ENCODE measurements around the gene SUCLG2.

The SUCLG2 gene

GRCh38 chr3:67654099-67654843 lies at the start of gene SUCLG2:
TSS of gene SUCLG2 (minus strand) at chr3:67654612. CDS start at chr3:67654586, 26 bp downstream.
- CTCF ChIA-PET: interaction anchor here (0.9 to 1.4 kb wide), 4 partner anchors 30 to 135 kb away, joined by 3 to 7 read pairs (median 3); no protein-coding TSS in a partner anchor
- peaks cover 64% of the 10 kb centered on the region for H3K4me1 Mint-ChIP-seq
- peak within 1 kb of the TSS; percentile 96 for H3K27ac Mint-ChIP-seq
- no peaks in the 10 kb centered on the region for H3K27me3 Mint-ChIP-seq
- H3K36me3 Mint-ChIP-seq: peaks cover 52% of the 10 kb centered on the region
- H3K9me3 Mint-ChIP-seq: peaks cover 25% of the 10 kb centered on the region
- peak; percentile 91 for DNase-seq
- H3K4me3 Mint-ChIP-seq: peak within 1 kb of the TSS; percentile 76

- no peak overlapping the region for H3K27ac Mint-ChIP-seq
- DNase-seq: no peak
These were observed 46.2 kb upstream of the SUCLG2 start for GRCh38 chr3:67700596-67700995.

GRCh38 chr3:67699882-67700281 lies 45.5 kb upstream of the SUCLG2 start:
- CTCF ChIA-PET: no interaction called here
- Mint-ChIP-seq H3K27me3 (no peaks in the 10 kb centered on the region), H3K4me3 (no peak overlapping the region), H3K4me1 (no peaks in the 10 kb centered on the region), H3K9me3 (no peaks in the 10 kb centered on the region), H3K36me3 (no peaks in the 10 kb centered on the region), H3K27ac (no peak overlapping the region)
- DNase-seq: no peak

More at GRCh38 chr3:67700596-67700995, 46.2 kb upstream of the SUCLG2 start:
- Mint-ChIP-seq H3K4me3 (no peak overlapping the region), H3K9me3 (no peaks in the 10 kb centered on the region), H3K36me3 (no peaks in the 10 kb centered on the region), H3K27me3 (no peaks in the 10 kb centered on the region), H3K4me1 (no peaks in the 10 kb centered on the region)
- CTCF ChIA-PET: no interaction called here

- Mint-ChIP-seq H3K27me3 (no peaks in the 10 kb centered on the region), H3K36me3 (peaks cover 2% of the 10 kb centered on the region), H3K4me3 (no peak overlapping the region), H3K27ac (no peak overlapping the region), H3K4me1 (no peaks in the 10 kb centered on the region), H3K9me3 (peaks cover 10% of the 10 kb centered on the region)
- no peak for DNase-seq
- CTCF ChIA-PET: no interaction called here
These were observed 38.2 kb upstream of the SUCLG2 start for GRCh38 chr3:67692621-67693020.

GRCh38 chr3:67691926-67692325 lies 37.5 kb upstream of the SUCLG2 start:
- peaks cover 10% of the 10 kb centered on the region for H3K9me3 Mint-ChIP-seq
- H3K4me1 Mint-ChIP-seq: no peaks in the 10 kb centered on the region
- H3K36me3 Mint-ChIP-seq: peaks cover 2% of the 10 kb centered on the region
- no peak overlapping the region for H3K27ac Mint-ChIP-seq
- H3K27me3 Mint-ChIP-seq: no peaks in the 10 kb centered on the region
- CTCF ChIA-PET: interaction anchor here (0.6 kb wide), 1 partner anchor 290 kb away, joined by 4 read pairs; no protein-coding TSS in a partner anchor
- no peak for DNase-seq
- no peak overlapping the region for H3K4me3 Mint-ChIP-seq

- CTCF ChIA-PET: interaction anchor here (0.6 to 1.1 kb wide), 3 partner anchors 10 to 291 kb away, joined by 3 to 4 read pairs (median 4); no protein-coding TSS in a partner anchor
- no peak overlapping the region for H3K27ac Mint-ChIP-seq
- H3K9me3 Mint-ChIP-seq: peaks cover 10% of the 10 kb centered on the region
These were observed 36.8 kb upstream of the SUCLG2 start for GRCh38 chr3:67691207-67691606.

GRCh38 chr3:67689806-67690205 lies 35.4 kb upstream of the SUCLG2 start:
- no peaks in the 10 kb centered on the region for H3K27me3 Mint-ChIP-seq
- no peak for DNase-seq
- CTCF ChIA-PET: no interaction called here
- no peak overlapping the region for H3K27ac Mint-ChIP-seq
- H3K4me1 Mint-ChIP-seq: peaks cover 14% of the 10 kb centered on the region
- peaks cover 10% of the 10 kb centered on the region for H3K9me3 Mint-ChIP-seq
- H3K4me3 Mint-ChIP-seq: no peak overlapping the region
- H3K36me3 Mint-ChIP-seq: peaks cover 2% of the 10 kb centered on the region

More at GRCh38 chr3:67691207-67691606, 36.8 kb upstream of the SUCLG2 start:
- Mint-ChIP-seq H3K4me3 (no peak overlapping the region), H3K4me1 (peaks cover 3% of the 10 kb centered on the region), H3K27me3 (no peaks in the 10 kb centered on the region), H3K36me3 (peaks cover 2% of the 10 kb centered on the region)
- no peak for DNase-seq

GRCh38 chr3:67688231-67688630 lies 33.8 kb upstream of the SUCLG2 start:
- Mint-ChIP-seq H3K4me1 (peaks cover 28% of the 10 kb centered on the region), H3K27me3 (no peaks in the 10 kb centered on the region), H3K9me3 (peaks cover 8% of the 10 kb centered on the region), H3K4me3 (no peak overlapping the region), H3K36me3 (peaks cover 4% of the 10 kb centered on the region), H3K27ac (no peak overlapping the region)
- no peak for DNase-seq
- CTCF ChIA-PET: no interaction called here

GRCh38 chr3:67686069-67686468 lies 31.7 kb upstream of the SUCLG2 start:
- peaks cover 30% of the 10 kb centered on the region for H3K4me1 Mint-ChIP-seq
- peak overlapping the region; percentile 85 for H3K27ac Mint-ChIP-seq
- CTCF ChIA-PET: no interaction called here
- peaks cover 4% of the 10 kb centered on the region for H3K36me3 Mint-ChIP-seq
- no peaks in the 10 kb centered on the region for H3K27me3 Mint-ChIP-seq
- H3K9me3 Mint-ChIP-seq: peaks cover 6% of the 10 kb centered on the region
- DNase-seq: no peak
- H3K4me3 Mint-ChIP-seq: no peak overlapping the region

GRCh38 chr3:67685499-67685898 lies 31.1 kb upstream of the SUCLG2 start:
- H3K27ac Mint-ChIP-seq: peak overlapping the region; percentile 85
- no peaks in the 10 kb centered on the region for H3K27me3 Mint-ChIP-seq

GRCh38 chr3:67684211-67684610 lies 29.8 kb upstream of the SUCLG2 start:
- peaks cover 3% of the 10 kb centered on the region for H3K36me3 Mint-ChIP-seq
- CTCF ChIA-PET: interaction anchor here (0.6 to 1.5 kb wide), 3 partner anchors 9 to 61 kb away, joined by 3 to 7 read pairs (median 3); no protein-coding TSS in a partner anchor
- no peaks in the 10 kb centered on the region for H3K27me3 Mint-ChIP-seq
- peak overlapping the region; percentile 1 for H3K27ac Mint-ChIP-seq
- H3K4me3 Mint-ChIP-seq: no peak overlapping the region
- no peak for DNase-seq
- no peaks in the 10 kb centered on the region for H3K9me3 Mint-ChIP-seq
- peaks cover 32% of the 10 kb centered on the region for H3K4me1 Mint-ChIP-seq

More at GRCh38 chr3:67685499-67685898, 31.1 kb upstream of the SUCLG2 start:
- peak; percentile 24 for DNase-seq
- Mint-ChIP-seq H3K4me1 (peaks cover 30% of the 10 kb centered on the region), H3K9me3 (peaks cover 5% of the 10 kb centered on the region), H3K4me3 (peak overlapping the region; percentile 17), H3K36me3 (peaks cover 3% of the 10 kb centered on the region)
- CTCF ChIA-PET: interaction anchor here (1.1 kb wide), 1 partner anchor 30 kb away, joined by 4 read pairs; no protein-coding TSS in a partner anchor

- Mint-ChIP-seq H3K27ac (peak overlapping the region; percentile 64), H3K36me3 (peaks cover 3% of the 10 kb centered on the region), H3K4me1 (peaks cover 39% of the 10 kb centered on the region), H3K27me3 (no peaks in the 10 kb centered on the region), H3K4me3 (no peak overlapping the region), H3K9me3 (no peaks in the 10 kb centered on the region)
- CTCF ChIA-PET: interaction anchor here (1.0 to 1.5 kb wide), 2 partner anchors 8 to 28 kb away, joined by 3 to 7 read pairs; no protein-coding TSS in a partner anchor
- no peak for DNase-seq
These were observed 29.1 kb upstream of the SUCLG2 start for GRCh38 chr3:67683522-67683921.

GRCh38 chr3:67678665-67679064 lies 24.3 kb upstream of the SUCLG2 start:
- H3K4me3 Mint-ChIP-seq: no peak overlapping the region
- no peaks in the 10 kb centered on the region for H3K27me3 Mint-ChIP-seq
- peak overlapping the region; percentile 24 for H3K27ac Mint-ChIP-seq
- peaks cover 5% of the 10 kb centered on the region for H3K9me3 Mint-ChIP-seq
- peaks cover 7% of the 10 kb centered on the region for H3K36me3 Mint-ChIP-seq
- peaks cover 24% of the 10 kb centered on the region for H3K4me1 Mint-ChIP-seq
- CTCF ChIA-PET: no interaction called here
- peak; percentile 37 for DNase-seq

- no peak for DNase-seq
- Mint-ChIP-seq H3K9me3 (peaks cover 5% of the 10 kb centered on the region), H3K4me1 (peaks cover 14% of the 10 kb centered on the region), H3K4me3 (no peak overlapping the region), H3K27ac (no peak overlapping the region), H3K36me3 (peaks cover 13% of the 10 kb centered on the region), H3K27me3 (no peaks in the 10 kb centered on the region)
- CTCF ChIA-PET: no interaction called here
These were observed 19.6 kb upstream of the SUCLG2 start for GRCh38 chr3:67674055-67674454.

GRCh38 chr3:67662733-67663132 lies 8.3 kb upstream of the SUCLG2 start:
- DNase-seq: no peak
- no peaks in the 10 kb centered on the region for H3K27me3 Mint-ChIP-seq
- H3K4me3 Mint-ChIP-seq: no peak overlapping the region
- CTCF ChIA-PET: no interaction called here
- peaks cover 45% of the 10 kb centered on the region for H3K4me1 Mint-ChIP-seq
- H3K36me3 Mint-ChIP-seq: peaks cover 20% of the 10 kb centered on the region
- H3K9me3 Mint-ChIP-seq: peaks cover 22% of the 10 kb centered on the region
- H3K27ac Mint-ChIP-seq: no peak overlapping the region

Data from activated naive CD4-positive, alpha-beta T cell treated with anti-CD3 and anti-CD28 coated beads, Interleukin-2, amount 10 ng/mL, durations not matched to agents 7 days and 5 days (primary cell).